Endodermal cell (in vitro differentiated cells): ENCODE data around the gene WWC2. TPM values are rescaled to one million over a fixed set of nuclear protein-coding genes. Genes with fewer than 3 reads are reported as not detected.
A peak's percentile ranks its signal among the peaks of the same experiment; 100 is the strongest.

Experiments used
- DNase-seq: peaks from one replicate; pipeline ENCODE4 v3.0.0-alpha.2; 2017
- H3K27ac ChIP-seq: 2 replicates; pipeline ENCODE4 v1.5.1; 2013; ENCODE audit warnings: mild to moderate bottlenecking, low read depth, low read length, moderate library complexity
- H3K27me3 ChIP-seq: 2 replicates; pipeline ENCODE4 v1.6.1; 2013; ENCODE audit warnings: mild to moderate bottlenecking, low read length, moderate library complexity; ENCODE audit not compliant: insufficient read depth, control insufficient read depth, poor library complexity, severe bottlenecking
- H3K36me3 ChIP-seq: 2 replicates; pipeline ENCODE4 v1.7.0; 2013; ENCODE audit warnings: mild to moderate bottlenecking, low read length, moderate library complexity; ENCODE audit not compliant: control insufficient read depth, insufficient read depth
- H3K4me1 ChIP-seq: one replicate; pipeline ENCODE4 v1.7.0; 2013; ENCODE audit warnings: low read length; ENCODE audit not compliant: control insufficient read depth, insufficient read depth
- H3K4me3 ChIP-seq: 2 replicates; pipeline ENCODE4 v1.5.1; 2013; ENCODE audit warnings: mild to moderate bottlenecking, low read length, moderate library complexity
- H3K9ac ChIP-seq: 2 replicates; pipeline ENCODE4 v1.6.1; 2013; ENCODE audit warnings: mild to moderate bottlenecking, low read length, moderate library complexity; ENCODE audit not compliant: poor library complexity, severe bottlenecking; ENCODE audit errors: extremely low read depth
- H3K9me3 ChIP-seq: 2 replicates; pipeline ENCODE4 v1.6.1; 2013; ENCODE audit warnings: mild to moderate bottlenecking, low read length, moderate library complexity; ENCODE audit not compliant: control insufficient read depth
- H3K27ac Mint-ChIP-seq: 2 replicates; pipeline ENCODE4 v1.8.0; 2020; ENCODE audit warnings: mixed read lengths
- H3K27me3 Mint-ChIP-seq: 2 replicates; pipeline ENCODE4 v1.8.0; 2021; ENCODE audit warnings: mild to moderate bottlenecking, mixed read lengths; ENCODE audit not compliant: insufficient read depth
- H3K36me3 Mint-ChIP-seq: 2 replicates; pipeline ENCODE4 v1.8.0; 2020; ENCODE audit warnings: low read depth, mixed read lengths
- H3K4me1 Mint-ChIP-seq: 2 replicates; pipeline ENCODE4 v1.8.0; 2020; ENCODE audit warnings: mixed read lengths
- H3K4me3 Mint-ChIP-seq: 2 replicates; pipeline ENCODE4 v1.8.0; 2020; ENCODE audit warnings: mild to moderate bottlenecking, moderate library complexity, mixed read lengths
- H3K9me3 Mint-ChIP-seq: 2 replicates; pipeline ENCODE4 v1.8.0; 2020; ENCODE audit warnings: mild to moderate bottlenecking, mixed read lengths
- CTCF ChIP-seq: fragments of 200-600 bp; sonication (generic); conservative IDR thresholded peaks from 2 replicates; pipeline ENCODE4 v1.5.0; 2021; ENCODE audit warnings: antibody characterized with exemption, mild to moderate bottlenecking
- WGBS, 2 experiments: methylation state at CpG; one replicate each; pipeline versions ENCODE4 v1.1.5 to v1.1.7; 2013; ENCODE audit warnings: missing lambda C conversion rate in 2 of 2, mixed read lengths in 1 of 2; ENCODE audit not compliant: insufficient coverage in 1 of 2, insufficient read length in 1 of 2; 5-methylcytosine and 5-hydroxymethylcytosine counted together
- total RNA-seq, 2 donors: library from RNA; stranded (reverse); fragmentation: NEBNext Ultra II Directional in 1 of 2; extraction: Animal tissue kit (Norgen Biotek cat#: 25700) in 1 of 2; gene quantifications; 2 replicates in 1 of 2; 3 replicates in 1 of 2; pipeline ENCODE4 v1.2.1, GENCODE V29; 2021

WWC2 gene
- total RNA-seq, 2 donors from 2014 or later: 98.2 to 108 TPM

GRCh38 chr4:183158062-183158461, 59.0 kb downstream of the WWC2 start:
- Mint-ChIP-seq H3K36me3 (peaks cover 11% of the 10 kb centered on the region), H3K27me3 (no peaks in the 10 kb centered on the region), H3K9me3 (no peaks in the 10 kb centered on the region), H3K4me1 (peaks cover 40% of the 10 kb centered on the region), H3K27ac (peak overlapping the region; percentile 45), H3K4me3 (no peak overlapping the region)
- H3K27me3 ChIP-seq: no peaks in the 10 kb centered on the region
- no peak overlapping the region for H3K27ac ChIP-seq
- H3K4me3 ChIP-seq: no peak overlapping the region
- H3K4me1 ChIP-seq: peaks cover 13% of the 10 kb centered on the region
- H3K36me3 ChIP-seq: peaks cover 22% of the 10 kb centered on the region
- no peaks in the 10 kb centered on the region for H3K9me3 ChIP-seq
- no peak overlapping the region for H3K9ac ChIP-seq
- WGBS, 2 experiments: 70 to 72% methylated on average over 4 of the region's 4 CpGs
- no peak for TF ChIP-seq CTCF
- no peak for DNase-seq

- no peak for TF ChIP-seq CTCF
- no peak overlapping the region for H3K4me3 Mint-ChIP-seq
- no peak overlapping the region for H3K27ac Mint-ChIP-seq
- H3K27me3 Mint-ChIP-seq: no peaks in the 10 kb centered on the region
- peaks cover 6% of the 10 kb centered on the region for H3K36me3 Mint-ChIP-seq
- H3K4me1 ChIP-seq: no peaks in the 10 kb centered on the region
- H3K9me3 Mint-ChIP-seq: no peaks in the 10 kb centered on the region
- peaks cover 30% of the 10 kb centered on the region for H3K4me1 Mint-ChIP-seq
- no peaks in the 10 kb centered on the region for H3K27me3 ChIP-seq
- H3K27ac ChIP-seq: no peak overlapping the region
- no peaks in the 10 kb centered on the region for H3K9me3 ChIP-seq
- H3K36me3 ChIP-seq: peaks cover 6% of the 10 kb centered on the region
- H3K9ac ChIP-seq: no peak overlapping the region
- H3K4me3 ChIP-seq: no peak overlapping the region
- DNase-seq: no peak
- WGBS, 2 experiments: 95 to 100% methylated on average over 1 to 5 of the region's 5 CpGs
Observed at GRCh38 chr4:183161630-183162029, 62.6 kb downstream of the WWC2 start.

GRCh38 chr4:183163135-183163534, 64.1 kb downstream of the WWC2 start:
- no peak for DNase-seq
- H3K4me3 ChIP-seq: no peak overlapping the region
- no peak for TF ChIP-seq CTCF
- no peaks in the 10 kb centered on the region for H3K9me3 ChIP-seq
- H3K9ac ChIP-seq: no peak overlapping the region
- no peak overlapping the region for H3K27ac ChIP-seq
- H3K36me3 ChIP-seq: no peaks in the 10 kb centered on the region
- H3K4me1 ChIP-seq: no peaks in the 10 kb centered on the region
- Mint-ChIP-seq H3K4me1 (peaks cover 27% of the 10 kb centered on the region), H3K36me3 (peaks cover 2% of the 10 kb centered on the region), H3K4me3 (no peak overlapping the region), H3K27ac (no peak overlapping the region), H3K27me3 (no peaks in the 10 kb centered on the region), H3K9me3 (no peaks in the 10 kb centered on the region)
- H3K27me3 ChIP-seq: no peaks in the 10 kb centered on the region
- 94 to 100% methylated on average over 1 to 3 of the region's 3 CpGs for WGBS, 2 experiments
